HG02610 (cell line): ENCODE measurements around the gene CEACAM8.
"Not testable (repeated sequence)": the region's sequence is repeated elsewhere in the genome, so short reads cannot be mapped to it uniquely, and the experiment has no call there.

Source experiments
- ATAC-seq: cut with Tn5 transposase; IDR thresholded peaks from one replicate; pipeline ENCODE4 v1.9.1; 2021; ENCODE audit warnings: mild to moderate bottlenecking, moderate library complexity; ENCODE audit not compliant: unreplicated experiment

CEACAM8 gene

DNA sequence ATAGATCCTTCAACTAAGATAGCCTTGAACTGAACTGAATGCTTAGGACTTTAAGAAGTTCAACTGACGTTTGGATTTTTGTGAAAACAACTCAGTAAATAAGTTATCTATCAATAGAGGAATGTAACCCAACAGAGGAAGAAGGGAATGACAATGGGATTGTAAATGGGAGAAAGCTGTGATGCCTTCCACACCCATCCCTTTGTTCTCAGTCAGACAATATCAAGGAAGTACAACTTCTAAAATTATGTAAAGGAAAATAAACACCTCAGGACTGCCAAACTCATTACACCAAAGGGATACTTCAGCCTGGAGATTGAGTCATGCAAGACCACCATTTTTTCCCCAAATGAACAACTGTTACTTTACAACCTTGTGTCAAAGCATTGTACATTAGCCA is 21.1 kb downstream of the CEACAM8 start:
- ATAC-seq: no peak

GRCh38 chr19:42571116-42571515 is 23.6 kb downstream of the CEACAM8 start:
- ATAC-seq: no peak

DNA sequence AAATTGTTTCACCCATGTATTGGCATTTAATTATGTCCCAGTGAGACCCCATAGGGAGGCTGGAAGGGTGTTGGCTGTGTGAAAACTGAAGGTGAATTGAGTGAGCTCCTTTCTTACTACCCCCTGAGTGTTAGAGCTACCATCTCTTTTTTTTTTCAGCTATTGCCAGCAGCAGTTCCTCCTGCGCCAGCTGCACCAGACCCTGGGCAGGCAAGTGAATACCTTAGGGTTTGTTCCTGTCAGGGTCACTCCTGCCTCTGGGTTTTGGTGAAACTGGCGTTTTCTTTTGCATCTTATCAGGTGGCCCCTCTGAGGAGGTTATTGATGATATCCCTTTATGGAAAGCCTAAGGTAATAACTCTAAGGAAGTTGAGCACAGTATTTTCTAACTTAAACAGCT is 25.5 kb downstream of the CEACAM8 start:
- no peak for ATAC-seq

GRCh38 chr19:42568006-42568405 is 26.7 kb downstream of the CEACAM8 start:
- ATAC-seq: no peak

DNA sequence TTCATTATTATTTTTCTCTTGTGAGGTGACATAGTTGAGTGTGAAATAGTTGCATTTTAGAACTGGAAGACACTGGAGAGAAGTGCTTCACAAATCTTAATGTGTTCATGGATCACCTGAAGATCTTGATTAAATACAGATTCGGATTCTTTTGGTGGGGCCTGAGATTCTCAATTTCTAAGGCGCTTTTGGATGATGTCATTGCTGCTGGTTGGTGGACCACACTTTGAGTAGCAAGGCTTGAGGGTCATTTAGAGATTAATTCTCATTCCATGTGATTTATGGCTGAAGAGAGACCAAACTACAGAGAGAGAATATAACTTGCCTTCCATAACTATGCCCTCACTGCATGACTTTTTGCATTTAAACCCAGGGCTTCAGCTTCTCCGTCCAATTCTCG is 27.2 kb downstream of the CEACAM8 start:
- ATAC-seq: no peak

GRCh38 chr19:42563352-42564210 is 31.1 kb downstream of the CEACAM8 start:
- ATAC-seq: no peak

GRCh38 chr19:42561512-42561911 is 33.2 kb downstream of the CEACAM8 start:
- no peak for ATAC-seq

DNA sequence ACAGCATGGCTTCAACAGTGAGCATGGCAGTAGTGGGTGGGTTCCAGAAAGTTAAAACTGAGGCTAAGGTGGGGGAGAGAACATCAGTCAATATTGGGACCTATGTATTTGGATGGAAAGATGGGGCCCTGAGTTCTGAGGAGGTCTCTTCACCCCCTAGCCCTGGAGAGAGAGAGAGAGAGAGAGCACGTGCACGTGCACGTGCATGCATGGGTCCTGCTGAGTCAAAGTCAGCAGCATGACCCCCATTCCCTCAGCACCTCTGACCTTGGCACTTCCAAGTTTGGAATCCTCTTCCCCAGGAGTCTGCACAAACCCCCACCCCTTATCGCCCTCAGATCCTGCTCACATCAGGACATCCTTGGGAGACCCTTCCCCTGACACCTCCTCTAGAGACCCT is 34.0 kb downstream of the CEACAM8 start:
- ATAC-seq: no peak

DNA sequence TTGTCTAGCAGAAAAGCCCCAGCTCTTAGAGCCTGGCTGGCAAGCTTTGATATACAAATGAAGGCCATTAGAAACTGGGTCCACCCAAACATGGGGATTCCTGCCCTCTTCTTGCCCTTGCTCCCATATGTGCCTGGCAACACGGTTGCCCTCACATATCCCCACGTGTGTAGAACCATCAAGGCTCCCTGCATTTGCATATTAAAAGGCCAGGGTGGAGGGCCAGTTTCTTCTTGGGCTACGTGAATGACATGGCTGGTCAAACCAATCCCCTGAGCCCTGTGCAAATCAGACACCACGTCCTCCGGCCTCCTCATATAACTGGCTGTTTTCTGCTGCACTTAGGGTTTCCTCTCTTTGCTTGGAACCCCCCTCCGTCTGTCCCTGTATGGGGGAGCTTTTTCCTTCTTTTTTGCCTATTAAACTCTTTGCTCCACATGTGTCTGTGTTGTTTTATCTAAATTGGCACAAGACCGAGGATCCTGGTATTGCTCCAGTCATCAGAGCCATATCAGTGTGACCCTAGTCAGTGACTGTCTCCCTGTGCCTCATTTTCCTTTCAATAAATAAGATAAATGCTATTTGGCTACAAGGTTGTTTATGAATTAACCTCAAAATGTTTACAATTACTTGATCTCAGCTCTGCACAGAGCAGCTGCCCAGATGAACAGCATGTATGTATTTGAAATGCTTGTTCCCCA is 36.1 kb downstream of the CEACAM8 start:
- no peak for ATAC-seq

- not testable (repeated sequence) for ATAC-seq
These were observed 37.3 kb downstream of the CEACAM8 start for GRCh38 chr19:42557386-42557871.

DNA sequence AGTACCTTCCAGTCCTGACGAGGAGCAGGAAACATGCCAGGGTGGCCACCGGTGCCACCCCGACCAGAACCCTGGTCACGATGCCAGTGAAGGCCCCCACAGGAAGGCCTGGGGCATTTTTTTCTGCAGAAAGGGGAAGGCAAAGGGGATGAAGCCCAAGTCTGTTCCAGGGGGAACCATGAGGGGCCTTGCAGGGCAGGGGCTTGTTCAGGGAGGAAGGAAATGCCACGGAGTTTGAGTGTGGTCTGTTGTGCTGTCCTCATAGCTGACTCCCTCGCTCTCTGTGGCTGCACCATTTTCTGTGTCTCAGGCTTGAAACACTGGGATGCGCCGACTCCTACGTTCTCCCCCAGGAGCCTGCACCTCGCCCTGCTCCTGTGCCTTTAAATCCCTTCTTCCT is 38.9 kb downstream of the CEACAM8 start:
- no peak for ATAC-seq

DNA sequence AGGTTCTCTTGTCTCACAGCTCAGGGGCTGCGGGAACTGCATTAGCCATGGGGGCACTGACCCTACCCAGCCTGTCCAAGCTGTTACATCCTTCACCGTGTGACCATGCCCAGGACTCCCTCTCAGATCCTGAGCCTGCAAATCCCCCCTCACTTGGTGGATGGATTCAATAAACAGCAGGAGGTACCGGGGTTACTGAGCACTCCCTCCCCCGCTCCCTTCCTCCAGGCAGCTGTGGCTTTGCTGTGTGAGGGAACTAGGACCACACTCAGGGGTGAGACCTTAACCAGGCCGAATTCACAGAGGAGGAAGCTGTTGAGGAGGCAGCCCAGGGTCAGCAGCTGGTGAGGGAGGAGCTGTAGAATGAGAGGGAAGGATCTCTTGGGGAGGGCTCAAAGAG is 39.4 kb downstream of the CEACAM8 start:
- no peak for ATAC-seq

DNA sequence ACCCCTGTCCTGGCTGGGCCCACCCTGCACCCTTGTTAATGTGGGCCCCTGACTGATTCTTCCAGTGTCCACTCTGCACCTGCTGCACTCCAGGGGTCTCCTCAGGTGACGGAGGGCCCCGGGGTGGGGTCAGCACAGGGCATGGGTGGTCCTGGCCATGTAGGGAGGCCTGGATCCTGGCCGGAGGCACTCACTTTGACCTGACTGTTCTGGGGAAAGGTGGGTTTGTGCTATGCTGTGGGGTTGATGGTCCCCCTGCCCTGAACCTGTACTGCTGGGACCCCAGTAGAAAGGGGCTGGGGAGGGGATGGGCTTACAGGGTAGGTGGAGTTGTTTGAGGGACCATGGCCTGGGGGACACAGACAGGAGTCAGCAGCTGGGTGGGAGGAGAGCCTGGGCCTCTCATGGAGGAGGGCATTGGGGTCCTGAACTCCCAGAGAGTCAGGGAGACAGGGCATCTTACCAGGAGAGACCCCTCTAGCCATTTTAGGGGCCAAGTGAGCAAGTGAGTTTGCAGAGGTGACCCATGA is 40.6 kb downstream of the CEACAM8 start:
- no peak for ATAC-seq

GRCh38 chr19:42553292-42554045 is 41.3 kb downstream of the CEACAM8 start:
- no peak for ATAC-seq

DNA sequence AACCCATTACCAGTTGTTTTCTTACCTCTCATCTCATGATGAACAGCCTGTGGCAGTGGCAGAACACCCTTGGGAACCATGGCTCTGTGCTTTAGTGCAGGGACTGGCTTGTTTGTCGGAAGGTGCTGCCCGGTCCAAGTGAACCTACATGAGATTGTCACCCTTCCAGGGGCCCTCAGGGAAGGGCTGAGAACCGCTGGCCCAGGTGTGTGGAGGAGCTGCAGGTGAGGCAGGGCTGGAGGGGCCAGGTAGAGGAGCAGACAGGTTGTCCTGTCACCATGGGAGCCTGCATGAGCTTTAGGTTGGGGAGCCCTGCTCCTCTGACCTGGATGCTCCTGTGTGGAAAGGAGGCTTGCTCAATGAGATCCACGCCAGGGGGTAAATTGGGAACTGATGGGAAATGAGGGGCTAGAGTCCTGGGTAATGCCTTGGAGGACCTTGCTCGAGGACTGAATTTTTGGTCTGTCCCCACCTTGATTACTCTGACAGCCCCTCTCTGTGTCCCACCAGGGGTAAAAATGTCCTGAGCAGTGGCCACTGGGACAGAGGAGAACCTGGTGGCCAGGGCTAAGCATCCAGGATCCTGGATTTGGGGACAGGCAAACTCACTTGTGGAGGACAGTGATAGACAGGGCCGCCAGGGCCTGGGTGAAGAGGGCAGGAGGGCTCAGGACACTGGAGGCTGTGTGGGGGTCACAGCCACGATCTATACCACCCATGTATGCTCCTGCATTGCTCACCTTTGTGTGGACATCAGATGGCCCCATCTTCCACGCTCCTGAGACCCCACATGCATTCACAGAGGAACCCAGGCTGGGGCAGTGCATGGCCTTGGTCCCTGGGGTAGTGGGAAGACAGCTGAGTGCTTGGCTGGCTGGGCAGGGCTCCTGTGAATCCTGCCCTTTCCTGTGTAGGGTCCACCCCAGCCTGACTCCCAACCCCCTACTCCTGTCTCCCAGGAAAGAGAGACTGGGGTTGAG is 42.3 kb downstream of the CEACAM8 start:
- no peak for ATAC-seq

- ATAC-seq: not testable (repeated sequence)
These were observed 44.2 kb downstream of the CEACAM8 start for GRCh38 chr19:42550521-42550920.

DNA sequence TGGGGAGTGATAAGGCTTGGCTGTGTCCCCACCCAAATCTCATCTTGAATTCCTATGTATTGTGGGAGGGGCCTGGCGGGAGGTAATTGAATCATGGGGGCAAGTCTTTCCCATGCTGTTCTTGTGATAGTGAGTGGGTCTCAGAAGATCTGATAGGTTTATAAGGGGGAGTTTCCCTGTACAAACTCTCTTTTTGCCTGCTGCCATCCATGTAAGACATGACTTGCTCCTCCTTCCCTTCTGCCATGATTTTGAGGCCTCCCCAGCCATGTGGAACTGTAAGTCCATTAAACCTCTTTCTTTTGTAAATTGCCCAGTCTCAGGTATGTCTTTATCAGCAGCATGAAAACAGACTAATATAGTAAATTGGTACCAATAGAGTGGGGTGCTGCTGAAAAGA is 45.7 kb downstream of the CEACAM8 start:
- not testable (repeated sequence) for ATAC-seq

DNA sequence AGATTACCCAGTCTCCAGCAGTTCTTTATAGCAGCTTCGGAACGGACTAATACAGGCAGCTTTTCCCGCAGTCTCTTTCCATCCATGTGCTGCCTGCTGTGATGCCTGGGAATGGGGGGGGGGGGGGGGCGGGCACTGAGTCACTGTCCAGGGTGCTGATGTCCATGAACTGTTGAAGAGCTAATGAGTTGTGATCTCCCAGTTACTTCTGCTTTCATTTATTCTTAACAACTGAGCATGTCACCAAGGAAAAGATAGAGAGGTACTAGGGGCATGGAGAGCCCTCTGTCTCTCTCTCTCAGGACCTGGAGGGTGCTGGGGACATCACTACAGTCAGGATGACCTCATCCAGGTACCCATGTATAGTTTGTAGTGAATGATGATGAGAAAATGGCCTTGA is 46.2 kb downstream of the CEACAM8 start:
- ATAC-seq: no peak

GRCh38 chr19:42547929-42548328 is 46.8 kb downstream of the CEACAM8 start:
- no peak for ATAC-seq
